Muscle layer of colon (tissue), 2 donors: ENCODE data around the gene DSG1.
"Not testable (repeated sequence)": the region's sequence is repeated elsewhere in the genome, so short reads cannot be mapped to it uniquely, and the experiment has no call there.

Experiments used
- H3K27ac ChIP-seq: one replicate; pipeline ENCODE4 v1.7.0; 2013; ENCODE audit warnings: low read depth, mild to moderate bottlenecking, low read length, moderate library complexity
- H3K27me3 ChIP-seq, 2 donors: one replicate each; pipeline ENCODE4 v1.7.0; 2013; ENCODE audit warnings: low read length in 2 of 2, mild to moderate bottlenecking in 2 of 2; ENCODE audit not compliant: insufficient read depth in 2 of 2, control insufficient read depth in 1 of 2
- H3K36me3 ChIP-seq: one replicate; pipeline ENCODE4 v1.7.0; 2013; ENCODE audit warnings: mild to moderate bottlenecking, low read length; ENCODE audit not compliant: insufficient read depth
- H3K4me1 ChIP-seq: one replicate; pipeline ENCODE4 v1.7.0; 2013; ENCODE audit warnings: mild to moderate bottlenecking, low read length; ENCODE audit not compliant: insufficient read depth
- H3K4me3 ChIP-seq, 2 donors: one replicate each; pipeline ENCODE4 v1.7.0; 2013; ENCODE audit warnings: low read length in 2 of 2, low read depth in 1 of 2, mild to moderate bottlenecking in 1 of 2, moderate library complexity in 1 of 2
- H3K9ac ChIP-seq: one replicate; pipeline ENCODE4 v1.7.0; 2013; ENCODE audit warnings: low read length
- H3K9me3 ChIP-seq: one replicate; pipeline ENCODE4 v1.7.0; 2013; ENCODE audit warnings: mild to moderate bottlenecking, low read length
- donor health status: abdominal sarcoma.
- donor health status: Adenocarcinoma of cecum.

DSG1 gene

GRCh38 chr18:31294199-31294747 lies 23.7 kb upstream of the DSG1 start:
- no peaks in the 10 kb centered on the region for H3K27me3 ChIP-seq
- no peak overlapping the region for H3K9ac ChIP-seq
- no peaks in the 10 kb centered on the region for H3K4me1 ChIP-seq
- H3K27ac ChIP-seq = no peak overlapping the region
- H3K9me3 ChIP-seq = no peaks in the 10 kb centered on the region
- no peaks in the 10 kb centered on the region for H3K36me3 ChIP-seq
- H3K4me3 ChIP-seq = no peak overlapping the region

GRCh38 chr18:31297248-31297647 lies 20.7 kb upstream of the DSG1 start:
- H3K4me3 ChIP-seq = no peak overlapping the region
- no peak overlapping the region for H3K9ac ChIP-seq
- no peaks in the 10 kb centered on the region for H3K4me1 ChIP-seq
- H3K36me3 ChIP-seq = no peaks in the 10 kb centered on the region
- H3K27ac ChIP-seq = no peak overlapping the region
- H3K9me3 ChIP-seq = no peaks in the 10 kb centered on the region
- H3K27me3 ChIP-seq = no peaks in the 10 kb centered on the region

- Histone ChIP-seq H3K9me3 (no peaks in the 10 kb centered on the region), H3K27me3 (no peaks in the 10 kb centered on the region), H3K36me3 (no peaks in the 10 kb centered on the region), H3K27ac (no peak overlapping the region), H3K4me3 (no peak overlapping the region), H3K4me1 (no peaks in the 10 kb centered on the region), H3K9ac (no peak overlapping the region)
Measured at GRCh38 chr18:31301201-31301655, 16.7 kb upstream of the DSG1 start.

GRCh38 chr18:31302991-31303390 lies 15.0 kb upstream of the DSG1 start:
- H3K36me3 ChIP-seq = no peaks in the 10 kb centered on the region
- H3K27me3 ChIP-seq = no peaks in the 10 kb centered on the region
- no peak overlapping the region for H3K27ac ChIP-seq
- no peaks in the 10 kb centered on the region for H3K9me3 ChIP-seq
- no peaks in the 10 kb centered on the region for H3K4me1 ChIP-seq
- no peak overlapping the region for H3K9ac ChIP-seq
- H3K4me3 ChIP-seq = no peak overlapping the region

- Histone ChIP-seq H3K27ac (no peak overlapping the region), H3K4me1 (no peaks in the 10 kb centered on the region), H3K9me3 (no peaks in the 10 kb centered on the region), H3K4me3 (no peak overlapping the region), H3K36me3 (no peaks in the 10 kb centered on the region), H3K27me3 (no peaks in the 10 kb centered on the region), H3K9ac (no peak overlapping the region)
Measured at GRCh38 chr18:31303771-31304170, 14.2 kb upstream of the DSG1 start.

- H3K9ac ChIP-seq = no peak overlapping the region
- no peaks in the 10 kb centered on the region for H3K27me3 ChIP-seq
- no peaks in the 10 kb centered on the region for H3K4me1 ChIP-seq
- no peaks in the 10 kb centered on the region for H3K36me3 ChIP-seq
- no peak overlapping the region for H3K4me3 ChIP-seq
- H3K9me3 ChIP-seq = no peaks in the 10 kb centered on the region
- H3K27ac ChIP-seq = no peak overlapping the region
Measured at GRCh38 chr18:31309115-31309514, 8.8 kb upstream of the DSG1 start.

- Histone ChIP-seq H3K4me1 (no peaks in the 10 kb centered on the region), H3K9ac (no peak overlapping the region), H3K9me3 (no peaks in the 10 kb centered on the region), H3K27ac (no peak overlapping the region), H3K27me3 (no peaks in the 10 kb centered on the region), H3K36me3 (no peaks in the 10 kb centered on the region), H3K4me3 (no peak overlapping the region)
Measured at GRCh38 chr18:31316974-31317373, 986 bp upstream of the DSG1 start.

GRCh38 chr18:31321719-31322118 lies 3.8 kb downstream of the DSG1 start:
- Histone ChIP-seq H3K27ac (no peak overlapping the region), H3K27me3 (no peaks in the 10 kb centered on the region), H3K4me1 (no peaks in the 10 kb centered on the region), H3K9me3 (no peaks in the 10 kb centered on the region), H3K9ac (no peak overlapping the region), H3K4me3 (no peak overlapping the region), H3K36me3 (no peaks in the 10 kb centered on the region)

GRCh38 chr18:31325051-31325450 lies 7.1 kb downstream of the DSG1 start:
- no peak overlapping the region for H3K27ac ChIP-seq
- H3K36me3 ChIP-seq = no peaks in the 10 kb centered on the region
- H3K4me3 ChIP-seq = no peak overlapping the region
- H3K27me3 ChIP-seq = no peaks in the 10 kb centered on the region
- H3K9ac ChIP-seq = no peak overlapping the region
- no peaks in the 10 kb centered on the region for H3K4me1 ChIP-seq
- no peaks in the 10 kb centered on the region for H3K9me3 ChIP-seq

GRCh38 chr18:31329787-31330438 lies 12.0 kb downstream of the DSG1 start:
- no peaks in the 10 kb centered on the region for H3K9me3 ChIP-seq
- no peaks in the 10 kb centered on the region for H3K36me3 ChIP-seq
- H3K4me3 ChIP-seq = no peak overlapping the region
- H3K9ac ChIP-seq = no peak overlapping the region
- H3K4me1 ChIP-seq = no peaks in the 10 kb centered on the region
- H3K27ac ChIP-seq = no peak overlapping the region
- no peaks in the 10 kb centered on the region for H3K27me3 ChIP-seq

- Histone ChIP-seq H3K27ac (no peak overlapping the region), H3K36me3 (no peaks in the 10 kb centered on the region), H3K4me3 (no peak overlapping the region), H3K9ac (no peak overlapping the region), H3K4me1 (no peaks in the 10 kb centered on the region), H3K27me3 (no peaks in the 10 kb centered on the region), H3K9me3 (no peaks in the 10 kb centered on the region)
Measured at GRCh38 chr18:31343454-31343853, 25.5 kb downstream of the DSG1 start.

GRCh38 chr18:31353336-31353735 lies 35.4 kb downstream of the DSG1 start:
- not testable (repeated sequence) for H3K9me3 ChIP-seq, H3K9ac ChIP-seq, H3K4me3 ChIP-seq, H3K27me3 ChIP-seq, H3K4me1 ChIP-seq, H3K36me3 ChIP-seq, H3K27ac ChIP-seq
